GM11168 (cell line): ENCODE results near the gene GRIN2A.

Experiments used
- in situ Hi-C: fragments of 300-500 bp; cut with MboI; formaldehyde crosslinking; loops from one replicate; pipeline ENCODE4 v1.12.0; 2022; ENCODE audit warnings: low sequenced_read_pairs; ENCODE audit not compliant: unreplicated experiment

Gene GRIN2A

DNA sequence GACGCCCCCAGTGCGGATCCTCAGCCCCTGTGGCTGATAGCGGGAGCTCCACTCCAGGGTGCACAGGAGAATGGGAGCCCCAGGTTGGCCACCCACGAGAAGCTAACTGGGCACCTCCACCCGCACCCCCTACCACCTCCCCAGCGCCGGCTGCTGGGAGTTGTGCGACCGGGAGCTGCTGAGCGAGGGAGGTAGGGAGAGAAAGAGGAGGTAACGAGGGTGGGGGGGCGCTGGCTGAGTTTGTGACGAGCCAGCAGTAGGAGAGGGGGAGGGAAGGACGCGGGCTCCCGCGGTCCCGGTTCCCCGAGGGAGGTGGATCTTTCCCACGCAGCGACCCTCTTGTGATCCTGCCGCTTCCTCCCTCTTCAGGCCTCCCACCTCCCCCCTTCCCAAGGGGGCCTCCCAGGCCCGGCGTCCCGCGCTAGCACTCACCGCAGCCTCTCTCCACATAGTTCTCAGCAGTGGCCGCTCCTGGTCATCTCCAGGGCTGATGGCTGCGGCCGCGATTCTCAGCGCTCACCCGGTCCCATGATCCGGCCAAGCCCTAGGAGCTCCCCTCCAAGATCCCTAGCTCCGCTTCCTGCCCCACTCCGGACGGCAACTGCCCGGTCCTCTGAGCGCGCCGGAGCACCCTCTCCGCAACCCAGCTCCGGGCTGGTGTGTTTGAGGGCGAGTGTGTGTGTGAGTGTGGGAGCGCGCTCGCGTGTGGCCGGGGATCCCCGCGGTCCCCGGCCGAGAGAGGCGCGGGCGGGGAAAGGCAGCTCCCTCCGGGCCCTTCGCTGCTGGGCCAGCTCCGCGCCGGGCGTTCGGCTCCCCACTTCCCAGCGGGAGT is at the start of gene GRIN2A:
TSS of gene GRIN2A (minus strand) at position 207 of the 832 bp plus-strand sequence. CDS start 2,017 bp downstream, outside the sequence.
- in situ Hi-C loops: no loop called here

DNA sequence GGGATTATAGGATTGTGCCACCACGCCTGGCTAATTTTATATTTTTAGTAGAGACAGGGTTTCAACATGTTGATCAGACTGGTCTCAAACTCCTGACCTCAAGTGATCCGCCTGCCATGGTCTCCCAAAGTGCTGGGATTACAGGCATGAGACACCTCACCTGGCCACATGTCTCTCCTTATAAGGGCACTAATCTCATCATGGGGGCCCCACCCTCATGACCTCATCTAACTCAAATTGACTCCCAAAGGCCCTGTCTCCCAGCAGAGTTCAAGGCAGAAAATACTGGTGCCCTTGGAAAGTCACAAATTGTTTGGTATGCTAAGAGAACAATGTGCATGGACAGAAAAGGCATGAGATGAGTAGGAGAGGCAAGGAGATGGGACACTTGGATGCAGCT is 49.3 kb upstream of the GRIN2A start:
- in situ Hi-C loops: no loop called here

DNA sequence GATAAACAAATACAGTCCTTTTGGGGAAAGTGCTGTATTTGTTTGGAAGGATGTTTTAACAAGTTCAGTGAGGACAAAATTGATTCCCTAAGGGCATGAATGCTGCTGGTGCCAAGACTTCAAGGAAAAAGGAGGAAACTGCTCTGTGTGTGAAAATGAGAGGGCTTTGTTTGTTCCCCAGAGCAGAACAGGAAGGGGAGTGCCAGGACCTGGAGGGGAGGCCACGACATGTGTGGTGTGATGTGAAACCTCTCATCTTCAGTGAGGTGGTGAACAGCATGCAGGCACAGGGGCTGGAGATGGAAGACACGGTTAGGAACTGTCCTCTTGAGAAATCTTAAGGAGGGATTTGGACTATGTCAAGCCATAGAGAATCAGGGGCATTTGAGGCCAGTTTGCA is 46.6 kb upstream of the GRIN2A start:
- in situ Hi-C loops: no loop called here

- in situ Hi-C loops: no loop called here
Observed at GRCh38 chr16:10226987-10227306, 44.7 kb upstream of the GRIN2A start.

GRCh38 chr16:10226141-10226986 is 44.1 kb upstream of the GRIN2A start:
- in situ Hi-C loops: no loop called here

GRCh38 chr16:10225653-10226052 is 43.4 kb upstream of the GRIN2A start:
- in situ Hi-C loops: no loop called here

DNA sequence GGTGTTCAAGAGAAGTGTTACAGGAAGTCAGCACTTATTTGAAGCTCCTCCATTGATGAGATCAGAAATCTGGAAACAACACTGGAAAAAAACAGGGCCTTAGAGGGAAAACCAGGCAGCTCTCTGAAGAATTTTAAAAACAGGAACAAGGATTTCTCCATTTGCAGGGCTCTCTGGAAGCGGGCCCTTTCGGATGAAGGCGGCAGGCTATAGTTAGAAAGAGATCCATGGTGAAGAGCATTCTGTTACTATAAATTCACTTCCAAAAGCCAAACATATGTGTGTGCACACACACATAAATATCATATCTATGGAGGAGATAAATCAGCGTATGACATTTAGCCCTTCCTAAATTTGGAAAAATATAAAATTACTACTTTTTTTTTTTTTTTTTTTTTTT is 42.6 kb upstream of the GRIN2A start:
- in situ Hi-C loops: no loop called here

DNA sequence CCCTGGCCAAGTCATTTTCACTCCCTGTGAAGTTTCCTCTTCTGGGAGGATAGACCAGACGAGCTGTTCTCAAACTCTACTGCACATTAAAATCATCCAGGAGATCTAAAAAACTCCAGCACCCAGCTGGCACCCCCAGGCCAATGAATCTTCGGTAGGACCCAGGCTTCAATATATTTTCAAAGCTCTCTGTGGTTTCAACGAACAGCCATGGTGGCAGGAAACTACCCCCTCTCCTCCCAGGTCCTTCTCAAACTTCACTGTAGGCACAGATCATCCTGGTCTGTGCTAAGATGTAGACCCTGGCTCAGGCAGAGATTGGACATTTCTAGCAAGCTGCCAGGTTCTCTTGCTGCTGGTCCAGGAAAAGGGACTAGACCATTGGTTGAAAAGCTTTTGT is 38.7 kb upstream of the GRIN2A start:
- in situ Hi-C loops: no loop called here

- in situ Hi-C loops: no loop called here
Observed at GRCh38 chr16:10219742-10220141, 37.5 kb upstream of the GRIN2A start.

DNA sequence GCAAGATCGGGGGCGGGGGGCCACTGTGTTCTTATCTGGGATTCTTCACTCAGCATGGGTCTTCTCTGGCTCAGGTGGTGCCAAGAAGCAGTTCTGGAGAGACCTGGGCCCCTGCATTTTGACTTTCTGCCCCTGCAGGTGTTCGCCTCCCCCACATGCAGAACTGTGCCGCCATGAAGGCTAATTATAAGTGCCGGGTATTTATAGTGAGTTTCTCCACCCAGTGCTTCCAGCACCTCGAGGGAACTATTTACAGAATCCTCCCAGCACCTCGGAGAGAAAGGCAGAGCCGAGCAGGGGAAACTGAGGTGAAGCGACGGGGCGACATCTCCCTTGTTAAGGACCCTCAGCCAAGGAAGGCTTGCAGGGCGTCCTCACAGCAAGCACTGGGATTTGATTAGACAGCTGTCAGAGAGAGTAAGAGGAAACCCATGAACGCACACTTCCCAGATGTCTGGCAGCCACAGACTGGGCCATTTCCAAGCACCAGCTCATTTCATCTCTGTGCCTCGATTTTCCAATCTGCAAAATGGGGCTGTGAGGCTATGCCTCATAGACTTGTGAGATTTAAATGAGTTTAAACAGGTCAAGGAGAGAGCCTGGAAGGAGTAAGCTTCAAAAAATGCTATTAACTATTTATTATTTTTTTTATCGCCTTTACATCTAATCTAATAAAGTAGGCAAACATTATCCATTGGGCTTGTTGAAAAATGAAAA is 36.4 kb upstream of the GRIN2A start:
- in situ Hi-C loops: no loop called here

DNA sequence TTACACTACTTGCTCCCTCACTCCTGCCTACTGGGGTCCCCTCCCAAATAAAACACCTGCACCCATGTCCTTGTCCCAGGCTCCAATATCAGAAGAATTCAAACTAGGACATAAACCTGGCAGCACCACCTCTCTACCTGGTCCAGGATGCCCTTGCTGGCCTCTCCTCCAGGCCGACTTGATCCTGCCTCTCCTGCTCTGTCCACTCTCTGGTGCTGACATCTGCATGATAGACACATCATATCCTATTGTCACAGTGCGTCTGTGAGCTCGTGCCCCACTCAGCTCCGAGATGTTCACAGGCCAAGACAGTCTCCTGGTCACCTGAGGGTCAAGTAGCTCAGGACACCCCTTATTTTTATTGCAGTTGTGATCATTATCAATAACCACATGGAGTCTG is 31.5 kb upstream of the GRIN2A start:
- in situ Hi-C loops: no loop called here

DNA sequence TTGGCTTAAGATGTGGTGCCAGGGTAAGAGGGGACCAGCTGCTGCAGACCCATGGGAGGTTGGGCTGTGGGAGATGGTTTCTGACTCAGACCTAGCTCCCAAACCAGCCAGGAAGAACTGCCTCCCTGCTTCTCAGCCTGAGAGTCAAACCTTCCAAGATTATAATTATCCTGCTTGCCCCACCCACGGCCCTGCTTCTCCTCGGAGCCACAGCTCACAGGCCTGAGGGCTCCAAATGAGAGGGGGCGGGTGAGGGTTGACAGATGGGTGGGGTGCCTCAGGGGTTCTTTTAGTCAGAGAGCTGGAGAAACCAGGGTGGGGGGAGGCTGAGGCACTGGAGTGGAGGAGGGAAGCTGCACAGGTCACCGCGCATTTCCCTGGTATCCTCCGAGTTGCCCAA is 28.7 kb upstream of the GRIN2A start:
- in situ Hi-C loops: no loop called here

GRCh38 chr16:10206865-10207264 is 24.6 kb upstream of the GRIN2A start:
- in situ Hi-C loops: no loop called here

- in situ Hi-C loops: no loop called here
Observed at GRCh38 chr16:10206215-10206614, 24.0 kb upstream of the GRIN2A start.

- in situ Hi-C loops: no loop called here
Observed at GRCh38 chr16:10205688-10206087, 23.5 kb upstream of the GRIN2A start.

GRCh38 chr16:10202649-10203048 is 20.4 kb upstream of the GRIN2A start:
- in situ Hi-C loops: no loop called here

- in situ Hi-C loops: no loop called here
Observed at GRCh38 chr16:10200637-10201586, 18.7 kb upstream of the GRIN2A start.

DNA sequence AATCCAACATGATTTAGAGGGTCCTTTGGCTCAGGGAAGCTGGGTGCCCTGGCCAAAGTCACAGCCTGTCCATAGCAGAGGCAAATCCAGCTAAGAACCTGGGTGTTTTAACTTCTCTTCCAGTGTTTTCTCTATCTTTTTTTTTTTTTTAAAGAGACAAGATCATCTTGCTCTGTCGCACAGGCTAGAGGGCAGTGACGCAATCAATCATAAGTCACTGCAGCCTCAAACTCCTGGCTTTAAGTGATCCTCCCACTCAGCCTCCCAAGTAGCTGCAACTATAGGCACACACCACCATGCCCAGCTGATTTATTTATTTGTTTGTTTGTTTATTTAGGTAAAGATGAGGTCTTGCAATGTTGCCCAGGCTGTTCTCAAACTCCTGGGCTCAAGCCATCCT is 14.8 kb upstream of the GRIN2A start:
- in situ Hi-C loops: no loop called here

DNA sequence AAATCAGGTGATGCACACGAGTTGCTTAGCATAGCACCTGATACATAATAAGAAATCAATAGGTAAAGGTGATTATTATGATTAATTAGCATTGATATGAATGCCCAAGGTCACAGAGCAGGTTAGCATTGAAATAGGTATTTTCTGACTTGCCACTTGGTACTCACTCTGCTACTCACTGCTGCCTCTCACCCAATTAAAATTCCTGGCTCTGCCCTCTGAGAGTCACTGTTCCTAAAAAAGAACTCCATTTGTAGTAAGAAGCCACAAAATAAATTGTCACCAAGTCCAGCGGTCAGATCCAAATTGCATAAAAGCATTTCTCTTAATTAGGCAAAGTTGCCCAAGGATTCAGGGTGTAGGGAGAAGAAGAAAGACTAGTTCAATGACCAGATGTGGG is 8.9 kb upstream of the GRIN2A start:
- in situ Hi-C loops: no loop called here

DNA sequence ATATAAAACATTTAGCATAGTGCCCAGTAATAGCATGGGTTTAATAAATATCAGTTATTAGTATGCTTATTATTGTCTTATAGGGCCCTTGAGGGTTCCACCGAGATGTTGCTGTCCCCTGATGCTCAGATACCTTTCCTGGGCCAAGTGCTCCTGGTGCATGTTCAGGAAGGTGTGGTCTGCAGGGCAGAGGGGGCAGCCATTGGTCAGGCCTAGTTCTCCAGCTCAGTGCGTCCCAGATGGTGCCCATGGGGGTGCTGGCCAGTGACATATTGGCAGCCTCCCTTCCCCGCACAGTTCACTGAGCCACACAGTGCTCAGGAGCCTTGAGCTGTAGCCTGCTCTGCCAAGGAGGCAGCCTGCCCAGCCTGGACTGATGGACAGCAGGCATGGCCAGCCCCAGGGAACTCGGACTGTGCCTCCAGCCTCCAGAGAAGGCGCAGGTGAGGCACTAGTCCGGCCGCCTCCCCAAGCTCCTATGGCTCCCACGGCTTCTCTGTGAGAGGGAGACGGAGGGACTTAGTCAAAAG is 7.7 kb upstream of the GRIN2A start:
- in situ Hi-C loops: no loop called here
